Measurements from ENCODE around the gene MYO18B.

Gene MYO18B

GRCh38 chr22:25828422-25828821 lies 86.4 kb downstream of the MYO18B start:
- no peak for DNase-seq

GRCh38 chr22:25829237-25829636 lies 87.2 kb downstream of the MYO18B start:
- DNase-seq: no peak

GRCh38 chr22:25829808-25830777 lies 88.1 kb downstream of the MYO18B start:
- no peak for DNase-seq

GRCh38 chr22:25833091-25833490 lies 91.1 kb downstream of the MYO18B start:
- no peak for DNase-seq

GRCh38 chr22:25833676-25834075 lies 91.7 kb downstream of the MYO18B start:
- DNase-seq: no peak

- DNase-seq: no peak
Observed at GRCh38 chr22:25834490-25834889, 92.5 kb downstream of the MYO18B start.

GRCh38 chr22:25835348-25835747 lies 93.4 kb downstream of the MYO18B start:
- no peak for DNase-seq

GRCh38 chr22:25837288-25837900 lies 95.4 kb downstream of the MYO18B start:
- no peak for DNase-seq

GRCh38 chr22:25838960-25839741 lies 97.2 kb downstream of the MYO18B start:
- no peak for DNase-seq

GRCh38 chr22:25839755-25840154 lies 97.8 kb downstream of the MYO18B start:
- DNase-seq: no peak

- no peak for DNase-seq
Observed at GRCh38 chr22:25840167-25840566, 98.2 kb downstream of the MYO18B start.

- no peak for DNase-seq
Observed at GRCh38 chr22:25840891-25841290, 98.9 kb downstream of the MYO18B start.

- DNase-seq: no peak
Observed at GRCh38 chr22:25841775-25842174, 99.8 kb downstream of the MYO18B start.

GRCh38 chr22:25843660-25844405 lies 101.8 kb downstream of the MYO18B start:
- DNase-seq: no peak

- DNase-seq: no peak
Observed at GRCh38 chr22:25844601-25845000, 102.6 kb downstream of the MYO18B start.

- DNase-seq: no peak
Observed at GRCh38 chr22:25845985-25846745, 104.2 kb downstream of the MYO18B start.

GRCh38 chr22:25847451-25847850 lies 105.5 kb downstream of the MYO18B start:
- DNase-seq: no peak

- no peak for DNase-seq
Observed at GRCh38 chr22:25848954-25849353, 107.0 kb downstream of the MYO18B start.

- DNase-seq: no peak
Observed at GRCh38 chr22:25849522-25849921, 107.5 kb downstream of the MYO18B start.

GRCh38 chr22:25852223-25852622 lies 110.2 kb downstream of the MYO18B start:
- no peak for DNase-seq

- DNase-seq: no peak
Observed at GRCh38 chr22:25853078-25853477, 111.1 kb downstream of the MYO18B start.
